Mesothelial cell of epicardium (in vitro differentiated cells): ENCODE measurements around the gene SSPN. TPM values are rescaled to one million over a fixed set of nuclear protein-coding genes. Genes with fewer than 3 reads are reported as not detected.

Source experiments
- DNase-seq, 2 experiments: peaks; one replicate each; pipeline ENCODE4 v3.0.0; 2021; ENCODE audit warnings: low spot score in 2 of 2; ENCODE audit not compliant: unreplicated experiment in 2 of 2
- H3K27ac Mint-ChIP-seq: 2 replicates; pipeline ENCODE4 v1.8.0; 2021; ENCODE audit warnings: mixed read lengths
- H3K27me3 Mint-ChIP-seq: 2 replicates; pipeline ENCODE4 v1.8.0; 2021; ENCODE audit warnings: low read depth, mixed read lengths
- H3K36me3 Mint-ChIP-seq: 2 replicates; pipeline ENCODE4 v1.8.0; 2021; ENCODE audit warnings: mixed read lengths
- H3K4me1 Mint-ChIP-seq: 2 replicates; pipeline ENCODE4 v1.8.0; 2021; ENCODE audit warnings: mixed read lengths
- H3K4me3 Mint-ChIP-seq: 2 replicates; pipeline ENCODE4 v1.8.0; 2021; ENCODE audit warnings: mild to moderate bottlenecking, moderate library complexity, mixed read lengths
- H3K9me3 Mint-ChIP-seq: 2 replicates; pipeline ENCODE4 v1.8.0; 2021; ENCODE audit warnings: mixed read lengths
- total RNA-seq: library from RNA; stranded (reverse); gene quantifications from 3 replicates; pipeline ENCODE4 v1.2.1, GENCODE V29; 2021
- TF ChIP-seq, protein P1 (sequence below): fragments of 200-600 bp; sonication (generic); IDR thresholded peaks from one replicate; pipeline ENCODE4 v1.5.0; 2021; ENCODE audit warnings: antibody characterized with exemption; ENCODE audit not compliant: unreplicated experiment

Gene SSPN
- total RNA-seq, 1 donor from 2014 or later, result 19.4 TPM

DNA sequence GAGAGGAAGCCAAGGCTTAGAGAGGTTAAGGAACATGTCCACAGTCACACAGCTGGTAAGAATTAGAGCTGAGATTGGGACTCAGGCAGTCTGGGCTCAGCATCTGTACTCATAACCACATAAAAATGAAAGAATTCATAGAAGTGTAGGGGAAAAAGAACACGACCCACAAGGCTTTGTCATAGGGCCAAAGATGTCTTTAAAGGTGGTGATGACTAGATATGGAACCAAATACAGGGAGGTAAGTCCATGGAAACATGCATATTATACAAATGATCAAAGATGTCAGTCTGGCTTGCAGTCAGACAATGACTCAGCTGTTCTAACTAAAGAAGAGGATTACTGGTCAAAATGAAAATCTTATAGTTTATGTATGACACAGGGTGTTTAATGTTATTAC lies 7.2 kb upstream of the SSPN start:
- DNase-seq, result no peak
- Mint-ChIP-seq H3K27ac (no peak overlapping the region), H3K36me3 (no peaks in the 10 kb centered on the region), H3K27me3 (no peaks in the 10 kb centered on the region), H3K4me3 (no peak overlapping the region), H3K4me1 (peaks cover 24% of the 10 kb centered on the region), H3K9me3 (peaks cover 8% of the 10 kb centered on the region)
- TF ChIP-seq, protein P1, sequence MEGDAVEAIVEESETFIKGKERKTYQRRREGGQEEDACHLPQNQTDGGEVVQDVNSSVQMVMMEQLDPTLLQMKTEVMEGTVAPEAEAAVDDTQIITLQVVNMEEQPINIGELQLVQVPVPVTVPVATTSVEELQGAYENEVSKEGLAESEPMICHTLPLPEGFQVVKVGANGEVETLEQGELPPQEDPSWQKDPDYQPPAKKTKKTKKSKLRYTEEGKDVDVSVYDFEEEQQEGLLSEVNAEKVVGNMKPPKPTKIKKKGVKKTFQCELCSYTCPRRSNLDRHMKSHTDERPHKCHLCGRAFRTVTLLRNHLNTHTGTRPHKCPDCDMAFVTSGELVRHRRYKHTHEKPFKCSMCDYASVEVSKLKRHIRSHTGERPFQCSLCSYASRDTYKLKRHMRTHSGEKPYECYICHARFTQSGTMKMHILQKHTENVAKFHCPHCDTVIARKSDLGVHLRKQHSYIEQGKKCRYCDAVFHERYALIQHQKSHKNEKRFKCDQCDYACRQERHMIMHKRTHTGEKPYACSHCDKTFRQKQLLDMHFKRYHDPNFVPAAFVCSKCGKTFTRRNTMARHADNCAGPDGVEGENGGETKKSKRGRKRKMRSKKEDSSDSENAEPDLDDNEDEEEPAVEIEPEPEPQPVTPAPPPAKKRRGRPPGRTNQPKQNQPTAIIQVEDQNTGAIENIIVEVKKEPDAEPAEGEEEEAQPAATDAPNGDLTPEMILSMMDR, result no peak

DNA sequence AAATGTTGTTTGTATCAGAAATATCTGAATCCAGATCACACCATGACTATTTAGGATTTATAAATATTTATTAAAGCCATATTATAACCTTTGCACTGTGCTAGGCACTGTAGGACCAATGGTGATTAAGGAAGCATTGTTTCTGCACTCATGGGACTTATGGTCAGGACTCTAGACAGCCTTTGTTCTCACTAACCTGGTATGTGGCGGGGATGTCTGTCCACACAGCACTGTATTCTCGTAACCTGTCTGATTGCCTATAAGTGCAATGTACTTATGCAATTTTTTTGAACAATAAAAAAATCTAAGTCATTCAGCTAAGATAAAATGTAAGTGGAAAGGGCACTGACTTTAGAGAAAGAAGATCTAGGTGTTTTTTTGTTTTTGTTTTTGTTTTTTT lies 6.7 kb upstream of the SSPN start:
- H3K36me3 Mint-ChIP-seq, result no peaks in the 10 kb centered on the region
- H3K4me3 Mint-ChIP-seq, result no peak overlapping the region
- no peak for DNase-seq
- peaks cover 8% of the 10 kb centered on the region for H3K9me3 Mint-ChIP-seq
- peak overlapping the region; percentile 50 for H3K27ac Mint-ChIP-seq
- TF ChIP-seq, protein P1, result no peak
- H3K27me3 Mint-ChIP-seq, result no peaks in the 10 kb centered on the region
- peaks cover 24% of the 10 kb centered on the region for H3K4me1 Mint-ChIP-seq

DNA sequence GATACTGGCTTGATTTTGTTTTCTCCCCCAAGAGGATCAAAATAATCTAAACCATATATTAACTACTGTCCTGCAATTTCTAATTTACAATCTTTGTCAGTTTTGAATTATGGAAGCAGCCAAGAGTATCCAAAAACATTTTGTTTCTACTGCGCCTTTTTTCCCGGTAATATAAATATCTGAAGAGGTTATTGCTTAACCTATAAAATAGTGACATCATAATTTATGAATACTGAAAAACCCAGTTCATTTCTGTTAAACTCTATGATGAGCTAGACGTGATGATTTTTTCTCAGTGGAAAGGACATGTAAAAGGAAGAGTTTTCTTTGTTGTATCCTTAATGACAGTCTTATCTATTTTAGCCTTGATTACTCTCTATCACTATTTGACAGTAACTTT lies 3.2 kb upstream of the SSPN start:
- no peak for DNase-seq
- Mint-ChIP-seq H3K4me1 (peaks cover 37% of the 10 kb centered on the region), H3K27ac (peak overlapping the region; percentile 52), H3K36me3 (no peaks in the 10 kb centered on the region), H3K27me3 (no peaks in the 10 kb centered on the region), H3K4me3 (no peak overlapping the region), H3K9me3 (peaks cover 8% of the 10 kb centered on the region)
- TF ChIP-seq, protein P1, result no peak

GRCh38 chr12:26193539-26193938 lies 1.8 kb upstream of the SSPN start:
- H3K27me3 Mint-ChIP-seq, result no peaks in the 10 kb centered on the region
- TF ChIP-seq, protein P1, result no peak
- no peaks in the 10 kb centered on the region for H3K36me3 Mint-ChIP-seq
- peaks cover 8% of the 10 kb centered on the region for H3K9me3 Mint-ChIP-seq
- no peak overlapping the region for H3K27ac Mint-ChIP-seq
- H3K4me1 Mint-ChIP-seq, result peaks cover 30% of the 10 kb centered on the region
- peak overlapping the region; percentile 22 for H3K4me3 Mint-ChIP-seq
- no peak for DNase-seq

DNA sequence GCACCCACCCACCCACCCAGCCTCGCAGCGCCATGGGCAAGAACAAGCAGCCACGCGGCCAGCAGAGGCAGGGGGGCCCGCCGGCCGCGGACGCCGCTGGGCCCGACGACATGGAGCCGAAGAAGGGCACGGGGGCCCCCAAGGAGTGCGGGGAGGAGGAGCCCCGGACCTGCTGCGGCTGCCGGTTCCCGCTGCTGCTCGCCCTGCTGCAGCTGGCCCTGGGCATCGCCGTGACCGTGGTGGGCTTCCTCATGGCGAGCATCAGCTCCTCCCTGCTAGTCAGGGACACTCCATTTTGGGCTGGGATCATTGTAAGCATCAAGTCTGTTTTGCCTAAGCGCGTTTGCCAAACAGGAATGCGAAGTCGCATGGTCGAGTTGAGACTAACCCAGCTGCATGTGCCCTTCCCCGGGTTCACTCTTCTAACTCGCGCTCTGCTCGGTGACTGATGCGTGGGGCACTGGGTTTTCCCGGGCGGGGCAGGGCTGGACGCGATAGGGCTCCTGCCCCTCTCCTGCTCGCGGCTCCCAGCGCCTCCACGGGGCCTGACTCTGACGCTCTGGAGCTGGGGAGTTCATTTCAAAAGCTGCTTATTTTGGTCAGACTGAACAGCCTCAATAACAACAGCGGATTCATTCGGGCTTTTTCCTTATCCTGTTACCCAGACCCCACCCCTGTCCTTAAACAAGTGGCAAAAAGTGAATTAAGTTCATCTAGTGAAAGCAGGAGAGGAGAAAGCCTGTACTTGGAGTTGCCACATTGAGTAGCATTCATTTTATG lies 458 bp downstream of the SSPN start:
- no peaks in the 10 kb centered on the region for H3K27me3 Mint-ChIP-seq

More for the DNA sequence above, 458 bp downstream of the SSPN start:
- no peaks in the 10 kb centered on the region for H3K36me3 Mint-ChIP-seq
- no peaks in the 10 kb centered on the region for H3K9me3 Mint-ChIP-seq
- peak overlapping the region; percentile 93 for H3K4me3 Mint-ChIP-seq
- peaks cover 21% of the 10 kb centered on the region for H3K4me1 Mint-ChIP-seq
- TF ChIP-seq, protein P1, result no peak
- peak overlapping the region; percentile 96 for H3K27ac Mint-ChIP-seq
- peak in 1 of 2 experiments; percentile 59 for DNase-seq
